ENCODE results near the gene HSPA1L. TPM values are rescaled to one million over a fixed set of nuclear protein-coding genes. Genes with fewer than 3 reads are reported as not detected.
A peak's percentile ranks its signal among the peaks of the same experiment; 100 is the strongest.

HSPA1L gene
- total and polyA plus RNA-seq, 10 of the 15 experiments (the other 5 are each of a cell fraction or from before 2014, with no cell fraction given) = 0.69 to 2.5 (median 1.5) TPM

DNA sequence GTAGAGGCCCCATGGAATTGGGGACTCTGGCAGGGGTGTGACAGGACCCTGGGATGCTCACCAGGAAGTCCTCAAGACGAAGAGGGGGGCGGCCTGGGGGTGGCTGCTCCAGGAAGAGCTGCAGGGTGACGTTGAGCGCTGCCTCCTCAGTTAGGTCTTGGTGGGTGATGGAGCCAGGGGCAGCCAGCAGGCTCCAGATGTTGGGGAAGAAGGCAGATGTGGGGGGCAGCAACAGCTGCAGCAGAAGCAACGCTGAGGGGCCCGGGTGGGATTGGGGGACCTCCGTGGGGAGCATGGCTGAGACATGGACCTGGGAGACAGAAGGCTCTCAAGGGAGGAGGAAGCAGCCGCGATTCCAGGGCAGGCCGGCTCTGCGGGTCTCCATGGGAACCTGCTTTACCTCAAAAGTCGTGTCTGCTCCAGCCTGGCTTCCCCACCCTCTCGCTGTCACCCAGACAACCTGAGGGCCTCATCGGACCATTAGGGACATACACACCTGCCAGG is 38.5 kb downstream of the HSPA1L start:
- no peaks in the 10 kb centered on the region for H3K27me3 ChIP-seq (replicated peaks in 1 of 2; ENCODE audit: control insufficient read depth in 2 of 2, insufficient read depth in 2 of 2, low read length in 1 of 2)
- ChIA-PET RAD21 (ENCODE audit: unreplicated experiment) (interaction anchor here (1.0 to 2.1 kb wide), 3 partner anchors 19 to 54 kb away, joined by 3 to 8 read pairs (median 7); partner anchors contain the start of gene VARS1), SMC1A (ENCODE audit: uncharacterized antibody, unreplicated experiment) (no interaction called here), POLR2A (interaction anchor here (1.2 to 2.0 kb wide), 4 partner anchors 10 to 38 kb away, joined by 4 to 9 read pairs (median 6); no protein-coding TSS in a partner anchor), CTCF (interaction anchor here (1.9 to 9.2 kb wide), 2 partner anchors 12 to 42 kb away, joined by 6 to 208 read pairs; partner anchors contain the start of genes CLIC1, DDAH2 and MSH5)
- no peaks in the 10 kb centered on the region for H3K9me3 ChIP-seq (replicated peaks; ENCODE audit: control insufficient read depth, insufficient read depth, low read length)
- ATAC-seq (peak; percentile 50), DNase-seq (ENCODE audit: low read depth, low spot score) (no peak), FAIRE-seq (no peak)
- in situ Hi-C loops (cut with MboI) (no loop called here), intact Hi-C loops (cut with micrococcal nuclease; ENCODE audit: unreplicated experiment) (loop anchor here (10.0 kb wide), 1 partner anchor 48 kb away; the partner anchor contains the start of gene HSPA1B)
- TF ChIP-seq RBBP5 (conservative IDR thresholded peaks at IDR 0.05) = no peak
- 0 out of 2 replicates have a peak, but pooled peaks have one; percentile 10 for TF ChIP-seq SMARCA5 (IDR thresholded peaks at IDR 0.05)
- peaks cover 18% of the 10 kb centered on the region for H3K4me1 ChIP-seq (ENCODE audit: control insufficient read depth, insufficient read depth, low read length)
- H4K20me1 ChIP-seq (ENCODE audit: control insufficient read depth, insufficient read depth) = no peaks in the 10 kb centered on the region
- H3K36me3 ChIP-seq (ENCODE audit: control insufficient read depth in 2 of 2, insufficient read depth in 2 of 2, low read length in 1 of 2) = peaks cover 0 to 29% of the 10 kb centered on the region in 2 experiments; a peak in 3 of 4 replicates
- no peak overlapping the region; the same call in 1 of the 2 replicates for H2AFZ ChIP-seq (ENCODE audit: control insufficient read depth, low read depth, low read length)
- H3K79me2 ChIP-seq (ENCODE audit: control insufficient read depth, insufficient read depth, low read length) = no peaks in the 10 kb centered on the region
- H3K4me2 ChIP-seq (ENCODE audit: control insufficient read depth, insufficient read depth) = peak overlapping the region; percentile 62
- no TSS peak for BruUV-seq (replicated peaks)
- H3K27ac ChIP-seq (ENCODE audit: control insufficient read depth, insufficient read depth) = peak overlapping the region; percentile 37; the same call in 1 of the 2 replicates
- WGBS (ENCODE audit: insufficient coverage, insufficient replicate concordance, low lambda C conversion rate, missing lambda C conversion rate) = 28% methylated on average over 10 of the region's 14 CpGs
- no peak overlapping the region for H3K4me3 ChIP-seq
- 0 out of 2 replicates have a peak overlapping the region, but pooled peaks have one; percentile 15 for H3K9ac ChIP-seq (ENCODE audit: control insufficient read depth, insufficient read depth, low read length)

DNA sequence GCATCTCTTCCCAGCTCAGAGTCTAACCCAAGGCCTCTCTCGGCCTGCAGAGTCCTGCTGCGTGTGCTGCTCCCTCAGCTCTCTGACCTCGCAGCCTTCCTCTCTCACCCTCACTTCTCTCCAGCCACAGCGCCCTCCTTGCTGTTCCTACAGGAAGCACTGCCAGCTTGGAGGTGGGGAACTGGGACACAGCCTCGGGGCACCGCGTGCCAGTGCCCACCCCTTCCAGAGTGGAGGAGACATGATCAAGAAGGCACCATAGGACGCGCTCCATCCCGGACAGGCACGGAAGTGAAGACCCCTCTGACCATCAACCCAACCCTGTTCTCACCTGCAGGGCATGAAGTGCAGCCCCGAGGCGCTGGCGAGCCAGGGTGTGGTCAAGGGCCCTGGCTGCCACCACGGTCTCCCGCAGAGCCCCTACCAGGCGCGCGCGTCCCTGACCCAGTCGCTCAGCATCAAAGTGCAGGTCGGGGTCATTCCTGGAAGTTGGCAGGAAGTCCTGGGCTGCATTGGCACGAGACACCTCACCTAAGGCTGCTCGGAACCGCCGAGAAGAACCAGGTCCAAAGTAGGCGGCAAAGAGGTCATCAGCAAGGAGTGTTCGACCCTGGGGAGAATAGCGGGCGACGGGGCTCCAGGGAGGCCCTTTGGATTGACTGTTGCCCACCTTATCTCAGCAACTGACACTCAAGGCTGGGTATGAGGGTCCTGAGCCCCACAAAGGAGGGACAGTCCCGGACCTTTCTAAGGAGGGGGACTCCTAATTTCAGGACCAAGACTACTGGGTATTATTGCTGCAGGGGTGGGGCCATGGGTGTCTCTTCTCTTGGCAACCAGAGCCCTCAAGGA is 39.2 kb downstream of the HSPA1L start:
- ATAC-seq = no peak
- no peaks in the 10 kb centered on the region for H3K27me3 ChIP-seq (replicated peaks in 1 of 2; ENCODE audit: control insufficient read depth in 2 of 2, insufficient read depth in 2 of 2, low read length in 1 of 2)
- H3K9me3 ChIP-seq (replicated peaks; ENCODE audit: control insufficient read depth, insufficient read depth, low read length) = no peaks in the 10 kb centered on the region
- ChIA-PET CTCF (interaction anchor here (1.5 to 9.2 kb wide), 2 partner anchors 41 to 55 kb away, joined by 9 to 208 read pairs; partner anchors contain the start of genes CLIC1, DDAH2 and MSH5), SMC1A (ENCODE audit: uncharacterized antibody, unreplicated experiment) (interaction anchor here (0.8 to 1.7 kb wide), 3 partner anchors 31 to 47 kb away, joined by 3 to 5 read pairs (median 4); partner anchors contain the start of gene LSM2), POLR2A (interaction anchor here (0.6 to 1.4 kb wide), 2 partner anchors 44 to 55 kb away, joined by 3 to 6 read pairs; no protein-coding TSS in a partner anchor), RAD21 (ENCODE audit: unreplicated experiment) (interaction anchor here (1.3 to 1.7 kb wide), 2 partner anchors 40 to 54 kb away, joined by 4 to 5 read pairs; partner anchors contain the start of gene CLIC1)
- BruUV-seq (replicated peaks) = no TSS peak
- H2AFZ ChIP-seq (ENCODE audit: control insufficient read depth, low read depth, low read length) = no peak overlapping the region
- H3K27ac ChIP-seq (ENCODE audit: control insufficient read depth, insufficient read depth) = no peak overlapping the region
- intact Hi-C loops (cut with micrococcal nuclease; ENCODE audit: unreplicated experiment) = loop anchor here (10.0 kb wide), 1 partner anchor 49 kb away; the partner anchor contains the start of gene HSPA1B
- no peak for TF ChIP-seq ZNF217 (IDR thresholded peaks at IDR 0.05)
- no peaks in the 10 kb centered on the region for H4K20me1 ChIP-seq (ENCODE audit: control insufficient read depth, insufficient read depth)
- H3K79me2 ChIP-seq (ENCODE audit: control insufficient read depth, insufficient read depth, low read length) = no peaks in the 10 kb centered on the region
- FAIRE-seq = no peak
- DNase-seq (ENCODE audit: low read depth, low spot score) = no peak
- peaks cover 18% of the 10 kb centered on the region for H3K4me1 ChIP-seq (ENCODE audit: control insufficient read depth, insufficient read depth, low read length)
- H3K4me2 ChIP-seq (ENCODE audit: control insufficient read depth, insufficient read depth) = no peak overlapping the region
- in situ Hi-C loops (cut with MboI) = no loop called here
- 88% methylated on average over 32 of the region's 32 CpGs for WGBS (ENCODE audit: insufficient coverage, insufficient replicate concordance, low lambda C conversion rate, missing lambda C conversion rate)
- peaks cover 0 to 23% of the 10 kb centered on the region in 2 experiments; a peak in 2 of 4 replicates for H3K36me3 ChIP-seq (ENCODE audit: control insufficient read depth in 2 of 2, insufficient read depth in 2 of 2, low read length in 1 of 2)
- no peak overlapping the region for H3K4me3 ChIP-seq
- no peak overlapping the region for H3K9ac ChIP-seq (ENCODE audit: control insufficient read depth, insufficient read depth, low read length)

All from GM12878 (cell line).